GM12878 (cell line): Measurements from ENCODE around the gene C2CD4D. TPM values are rescaled to one million over a fixed set of nuclear protein-coding genes. Genes with fewer than 3 reads are reported as not detected.

ENCODE experiments used
- ATAC-seq: fragments of 200-7000 bp; cut with Tn5 transposase; 3 replicates; pipeline ENCODE4 v1.9.1; 2020; ENCODE audit warnings: mild to moderate bottlenecking, moderate library complexity
- BruUV-seq: library from RNA; stranded (reverse); fragments of 400-500 nt; replicated peaks from 2 replicates; lab custom pipeline; 2021; lab: Mats Ljungman, UMichigan
- CTCF ChIA-PET: fragments of 300-600 bp; sonication (Branson Sonifier 250); formaldehyde crosslinking; extraction: SDS; loops from one replicate; lab custom pipeline; 2021; ENCODE audit warnings: inconsistent platforms; lab: Yijun Ruan, JAX
- POLR2A ChIA-PET: fragments of 350-600 bp; formaldehyde crosslinking; extraction: SDS; loops from one replicate; lab custom pipeline; 2021; ENCODE audit warnings: inconsistent platforms; lab: Charles Lee
- RAD21 ChIA-PET: fragments of 300-600 bp; sonication (Branson Sonifier 250); formaldehyde crosslinking; loops from one replicate; lab custom pipeline; 2023; ENCODE audit warnings: antibody characterized with exemption; ENCODE audit not compliant: unreplicated experiment; lab: Charles Lee
- SMC1A ChIA-PET: fragments of 300-600 bp; sonication (Branson Sonifier 250); formaldehyde crosslinking; loops from one replicate; lab custom pipeline; 2023; ENCODE audit not compliant: unreplicated experiment, uncharacterized antibody; lab: Charles Lee
- DNase-seq: peaks from one replicate; pipeline ENCODE4 v3.0.0-alpha.2; 2011; ENCODE audit warnings: low read depth, low spot score
- FAIRE-seq: peaks from 3 replicates; lab custom pipeline; 2011; peaks lifted over from hg19 to GRCh38; lab: Jason Lieb, UNC
- H2AFZ ChIP-seq: 2 replicates; pipeline ENCODE4 v1.6.0; 2011; ENCODE audit warnings: low read depth, low read length, control low read depth; ENCODE audit not compliant: control insufficient read depth
- H3K27ac ChIP-seq: 2 replicates; pipeline ENCODE4 v1.5.1; 2011; ENCODE audit warnings: control low read depth; ENCODE audit not compliant: control insufficient read depth, insufficient read depth
- H3K27me3 ChIP-seq, 2 experiments: replicated peaks in 1 of 2; 2 replicates each; pipeline versions ENCODE4 v1.6.0 to v1.6.1; 2011; ENCODE audit warnings: low read length in 1 of 2; ENCODE audit not compliant: control insufficient read depth in 2 of 2, insufficient read depth in 2 of 2
- H3K36me3 ChIP-seq, 2 experiments: 2 replicates each; pipeline ENCODE4 v1.5.1; 2011; ENCODE audit warnings: low read length in 1 of 2; ENCODE audit not compliant: control insufficient read depth in 2 of 2, insufficient read depth in 2 of 2
- H3K4me1 ChIP-seq: 2 replicates; pipeline ENCODE4 v1.6.1; 2011; ENCODE audit warnings: mild to moderate bottlenecking, low read length, moderate library complexity, mixed read lengths; ENCODE audit not compliant: control insufficient read depth, insufficient read depth
- H3K4me2 ChIP-seq: 2 replicates; pipeline ENCODE4 v1.6.0; 2011; ENCODE audit warnings: control low read depth; ENCODE audit not compliant: control insufficient read depth, insufficient read depth
- H3K4me3 ChIP-seq: fragments of 200-600 bp; sonication (generic); 2 replicates; pipeline ENCODE4 v1.5.1; 2016
- H3K79me2 ChIP-seq: 2 replicates; pipeline ENCODE4 v1.6.0; 2011; ENCODE audit warnings: low read length; ENCODE audit not compliant: control insufficient read depth, insufficient read depth
- H3K9ac ChIP-seq: 2 replicates; pipeline ENCODE4 v1.8.0; 2011; ENCODE audit warnings: low read length, control low read depth, mixed read lengths; ENCODE audit not compliant: control insufficient read depth, insufficient read depth
- H3K9me3 ChIP-seq: replicated peaks from 3 replicates; pipeline ENCODE4 v1.5.1; 2011; ENCODE audit warnings: mild to moderate bottlenecking, low read length; ENCODE audit not compliant: control insufficient read depth, insufficient read depth
- H4K20me1 ChIP-seq: 2 replicates; pipeline ENCODE4 v1.6.0; 2011; ENCODE audit not compliant: control insufficient read depth, insufficient read depth
- BACH1 ChIP-seq: fragments of 450-650 bp; IDR thresholded peaks from 2 replicates; pipeline ENCODE4 v1.6.1; 2017; ENCODE audit warnings: mild to moderate bottlenecking, borderline replicate concordance
- CUX1 ChIP-seq: IDR thresholded peaks from 2 replicates; pipeline ENCODE4 v1.6.1; 2012; ENCODE audit warnings: improper control_type of control experiment, low read depth, low read length; ENCODE audit not compliant: insufficient replicate concordance
- FOXK2 ChIP-seq: fragments of 450-650 bp; IDR thresholded peaks from 2 replicates; pipeline ENCODE4 v1.6.1; 2017; ENCODE audit warnings: mild to moderate bottlenecking, moderate library complexity
- GABPA ChIP-seq: IDR thresholded peaks from 2 replicates; pipeline ENCODE4 v1.6.1; 2014; ENCODE audit warnings: antibody characterized with exemption, low read depth, mild to moderate bottlenecking, inconsistent platforms
- IRF3 ChIP-seq: fragments of 450-650 bp; IDR thresholded peaks from 2 replicates; pipeline ENCODE4 v1.6.1; 2014; ENCODE audit warnings: mild to moderate bottlenecking
- MTA2 ChIP-seq: fragments of 450-650 bp; IDR thresholded peaks from 2 replicates; pipeline ENCODE4 v1.6.1; 2016; ENCODE audit warnings: low read depth, mild to moderate bottlenecking, moderate library complexity
- NR2F1 ChIP-seq: fragments of 450-650 bp; conservative IDR thresholded peaks from 2 replicates; pipeline ENCODE4 v1.6.1; 2017; ENCODE audit warnings: mild to moderate bottlenecking
- RELA ChIP-seq: fragments of 450-650 bp; IDR thresholded peaks from 2 replicates; pipeline ENCODE4 v1.8.0; 2014; ENCODE audit warnings: borderline replicate concordance; ENCODE audit not compliant: partially characterized antibody
- RELB ChIP-seq: fragments of 450-650 bp; IDR thresholded peaks from 2 replicates; pipeline ENCODE4 v1.6.1; 2017; ENCODE audit warnings: low read depth, mild to moderate bottlenecking, moderate library complexity
- SMC3 ChIP-seq: IDR thresholded peaks from 2 replicates; pipeline ENCODE4 v1.6.1; 2011; ENCODE audit warnings: low read length, improper control_type of control experiment, borderline replicate concordance
- TCF7 ChIP-seq: IDR thresholded peaks from 2 replicates; pipeline ENCODE4 v1.6.1; 2014; ENCODE audit warnings: antibody characterized with exemption, borderline replicate concordance
- YY1 ChIP-seq: IDR thresholded peaks from 2 replicates; pipeline ENCODE4 v1.6.1; 2011; ENCODE audit warnings: low read depth, mild to moderate bottlenecking, low read length
- WGBS: methylation state at CpG from one replicate; pipeline ENCODE4 v1.1.6; 2016; ENCODE audit warnings: low lambda C conversion rate; ENCODE audit not compliant: insufficient replicate concordance, insufficient coverage; ENCODE audit errors: missing lambda C conversion rate; 5-methylcytosine and 5-hydroxymethylcytosine counted together
- in situ Hi-C: fragments of 300-500 bp; cut with MboI; formaldehyde crosslinking; loops from 9 replicates; pipeline ENCODE4 v1.14.3; 2018; ENCODE audit warnings: mixed read lengths
- intact Hi-C: fragments of 100-400 bp; cut with micrococcal nuclease; formaldehyde crosslinking; loops from one replicate; pipeline ENCODE4 v1.14.2; 2022; ENCODE audit not compliant: unreplicated experiment
- polyA plus RNA-seq, 11 experiments: library from polyadenylated mRNA; depleted of rRNA in 4 of 11; unstranded in 6 of 11; stranded (reverse) in 5 of 11; fragments of >200 nt; fragmentation: Nextera tagmentation in 4 of 11; fragmentation: Illumina TruSeq in 1 of 11; extraction: Ambion mirVana in 4 of 11; extraction: Trizol in 1 of 11; gene quantifications; 1 replicate in 1 of 11; 2 replicates in 10 of 11; pipeline versions ENCODE4 v1.2.1 to v1.2.3, GENCODE V29; 2011 to 2016; ENCODE audit warnings: inconsistent platforms in 2 of 11, missing spikeins in 2 of 11, low read depth in 1 of 11
- total RNA-seq, 4 experiments: library from RNA; depleted of rRNA in 3 of 4; stranded (reverse); fragments of >200 nt in 3 of 4; fragmentation: Illumina TruSeq in 1 of 4; extraction: Trizol in 1 of 4; gene quantifications; 2 replicates each; pipeline versions ENCODE4 v1.2.1 to v1.2.3, GENCODE V29; 2013 to 2021
- TF ChIP-seq, protein P1 (sequence below): fragments of 450-650 bp; formaldehyde crosslinking; IDR thresholded peaks from 2 replicates; pipeline ENCODE4 v1.4.0; 2022; ENCODE audit warnings: mild to moderate bottlenecking, moderate library complexity

Gene C2CD4D
- total and polyA plus RNA-seq, 10 of the 15 experiments (the other 5 are each of a cell fraction or from before 2014, with no cell fraction given), result 0.03 to 0.67 (median 0.13) TPM; not detected in 4

GRCh38 chr1:151852733-151853132 is 13.1 kb upstream of the C2CD4D start:
- WGBS, result 44% methylated on average over 4 of the region's 4 CpGs
- CTCF ChIA-PET, result interaction anchor here (0.8 to 1.6 kb wide), 3 partner anchors 13 to 29 kb away, joined by 3 read pairs; no protein-coding TSS in a partner anchor
- TF ChIP-seq, protein P1, sequence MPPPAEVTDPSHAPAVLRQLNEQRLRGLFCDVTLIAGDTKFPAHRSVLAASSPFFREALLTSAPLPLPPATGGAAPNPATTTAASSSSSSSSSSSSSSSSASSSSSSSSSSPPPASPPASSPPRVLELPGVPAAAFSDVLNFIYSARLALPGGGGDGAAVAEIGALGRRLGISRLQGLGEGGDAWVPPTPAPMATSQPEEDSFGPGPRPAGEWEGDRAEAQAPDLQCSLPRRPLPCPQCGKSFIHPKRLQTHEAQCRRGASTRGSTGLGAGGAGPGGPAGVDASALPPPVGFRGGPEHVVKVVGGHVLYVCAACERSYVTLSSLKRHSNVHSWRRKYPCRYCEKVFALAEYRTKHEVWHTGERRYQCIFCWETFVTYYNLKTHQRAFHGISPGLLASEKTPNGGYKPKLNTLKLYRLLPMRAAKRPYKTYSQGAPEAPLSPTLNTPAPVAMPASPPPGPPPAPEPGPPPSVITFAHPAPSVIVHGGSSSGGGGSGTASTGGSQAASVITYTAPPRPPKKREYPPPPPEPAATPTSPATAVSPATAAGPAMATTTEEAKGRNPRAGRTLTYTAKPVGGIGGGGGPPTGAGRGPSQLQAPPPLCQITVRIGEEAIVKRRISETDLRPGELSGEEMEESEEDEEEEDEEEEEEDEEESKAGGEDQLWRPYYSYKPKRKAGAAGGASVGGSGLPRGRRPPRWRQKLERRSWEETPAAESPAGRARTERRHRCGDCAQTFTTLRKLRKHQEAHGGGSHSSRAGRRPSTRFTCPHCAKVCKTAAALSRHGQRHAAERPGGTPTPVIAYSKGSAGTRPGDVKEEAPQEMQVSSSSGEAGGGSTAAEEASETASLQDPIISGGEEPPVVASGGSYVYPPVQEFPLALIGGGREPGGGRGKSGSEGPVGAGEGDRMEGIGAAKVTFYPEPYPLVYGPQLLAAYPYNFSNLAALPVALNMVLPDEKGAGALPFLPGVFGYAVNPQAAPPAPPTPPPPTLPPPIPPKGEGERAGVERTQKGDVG (CRISPR knock-in tag), result no peak
- no peak for TF ChIP-seq CUX1
- no peak for TF ChIP-seq RELA
- no peak for TF ChIP-seq SMC3
- no peak for TF ChIP-seq RELB
- TF ChIP-seq IRF3, result no peak
- TF ChIP-seq FOXK2, result no peak
- TF ChIP-seq MTA2, result no peak
- no peak for TF ChIP-seq GABPA
- no peak for TF ChIP-seq NR2F1
- no peak for TF ChIP-seq TCF7
- TF ChIP-seq YY1, result no peak
- TF ChIP-seq BACH1, result no peak

More at GRCh38 chr1:151852733-151853132, 13.1 kb upstream of the C2CD4D start:
- RAD21 ChIA-PET, result no interaction called here
- ATAC-seq (no peak), FAIRE-seq (no peak), DNase-seq (no peak)
- Histone ChIP-seq H3K36me3 (no peaks in the 10 kb centered on the region), H3K27ac (no peak overlapping the region), H3K9me3 (no peaks in the 10 kb centered on the region), H3K79me2 (no peaks in the 10 kb centered on the region), H3K4me1 (no peaks in the 10 kb centered on the region), H4K20me1 (no peaks in the 10 kb centered on the region), H3K9ac (no peak overlapping the region), H3K27me3 (peaks cover 0 to 3% of the 10 kb centered on the region in 2 experiments; a peak in 1 of 4 replicates), H3K4me3 (no peak overlapping the region), H3K4me2 (no peak overlapping the region), H2AFZ (no peak overlapping the region)
- POLR2A ChIA-PET, result interaction anchor here (0.7 kb wide), 1 partner anchor 56 kb away, joined by 3 read pairs; the partner anchor contains the start of gene THEM4
- no TSS peak for BruUV-seq
- in situ Hi-C loops (no loop called here), intact Hi-C loops (loop anchor here (2.0 kb wide), 1 partner anchor 28 kb away; no protein-coding TSS in a partner anchor)
- SMC1A ChIA-PET, result interaction anchor here (1.4 kb wide), 1 partner anchor 13 kb away, joined by 3 read pairs; the partner anchor contains the start of gene C2CD4D
